PC-9 (cell line): ENCODE measurements around the gene NR6A1. TPM values are rescaled to one million over a fixed set of nuclear protein-coding genes. Genes with fewer than 3 reads are reported as not detected.

ENCODE experiments used
- BruUV-seq: library from RNA; stranded (reverse); fragments of 400-500 nt; replicated peaks from 2 replicates; lab custom pipeline; 2021; lab: Mats Ljungman, UMichigan
- CTCF ChIA-PET: fragments of 300-600 bp; sonication (Branson Sonifier 250); formaldehyde crosslinking; loops from one replicate; lab custom pipeline; 2022; ENCODE audit warnings: antibody characterized with exemption; lab: Charles Lee
- POLR2A ChIA-PET: fragments of 300-600 bp; sonication (Branson Sonifier 250); formaldehyde crosslinking; loops from one replicate; lab custom pipeline; 2022; ENCODE audit warnings: antibody characterized with exemption; ENCODE audit not compliant: unreplicated experiment; lab: Charles Lee
- DNase-seq, 2 experiments: peaks; one replicate each; pipeline versions ENCODE4 v3.0.0 to v3.0.0-alpha.2; 2015 to 2022; ENCODE audit warnings: mixed read lengths in 1 of 2
- H2AFZ ChIP-seq: fragments of 200-600 bp; sonication (generic); 2 replicates; pipeline ENCODE4 v1.8.1; 2017; ENCODE audit warnings: antibody characterized with exemption
- H3F3A ChIP-seq: fragments of 200-600 bp; sonication (generic); 2 replicates; pipeline ENCODE4 v1.8.1; 2017; ENCODE audit warnings: antibody characterized with exemption, mild to moderate bottlenecking, low read depth; ENCODE audit not compliant: insufficient read depth
- H3K27ac ChIP-seq: fragments of 200-600 bp; sonication (generic); 2 replicates; pipeline ENCODE4 v1.6.1; 2016; ENCODE audit warnings: mixed run types
- H3K27me3 ChIP-seq: fragments of 200-600 bp; sonication (generic); 2 replicates; pipeline ENCODE4 v1.6.1; 2016; ENCODE audit warnings: low read depth, mixed run types; ENCODE audit not compliant: insufficient read depth
- H3K36me3 ChIP-seq: fragments of 200-600 bp; sonication (generic); 2 replicates; pipeline ENCODE4 v1.6.1; 2016; ENCODE audit warnings: low read depth, mixed run types
- H3K4me1 ChIP-seq: fragments of 200-600 bp; sonication (generic); replicated peaks from 2 replicates; pipeline ENCODE4 v1.6.1; 2016; ENCODE audit warnings: mixed run types; ENCODE audit not compliant: insufficient read depth
- H3K4me2 ChIP-seq: fragments of 200-600 bp; sonication (generic); 2 replicates; pipeline ENCODE4 v1.6.1; 2017; ENCODE audit warnings: mixed run types
- H3K4me3 ChIP-seq: fragments of 200-600 bp; sonication (generic); 2 replicates; pipeline ENCODE4 v1.6.1; 2016; ENCODE audit warnings: mixed run types
- H3K79me2 ChIP-seq: fragments of 200-600 bp; sonication (generic); 2 replicates; pipeline ENCODE4 v1.6.1; 2017; ENCODE audit warnings: low read depth, mixed run types
- H3K9me2 ChIP-seq: fragments of 200-600 bp; sonication (generic); 2 replicates; pipeline ENCODE4 v1.8.1; 2017; ENCODE audit warnings: mild to moderate bottlenecking; ENCODE audit not compliant: insufficient read depth
- H3K9me3 ChIP-seq: fragments of 200-600 bp; sonication (generic); 2 replicates; pipeline ENCODE4 v1.8.1; 2016; ENCODE audit warnings: low read depth; ENCODE audit not compliant: insufficient read depth
- H4K20me1 ChIP-seq: fragments of 200-600 bp; sonication (generic); 2 replicates; pipeline ENCODE4 v1.8.1; 2017; ENCODE audit not compliant: insufficient read depth
- CTCF ChIP-seq: fragments of 200-600 bp; sonication (generic); conservative IDR thresholded peaks from 2 replicates; pipeline ENCODE4 v1.6.1; 2017; ENCODE audit warnings: mixed run types, antibody characterized with exemption, mild to moderate bottlenecking, moderate library complexity
- EZH2 ChIP-seq: fragments of 200-600 bp; sonication (generic); IDR thresholded peaks from 2 replicates; pipeline ENCODE4 v1.8.0; 2017; ENCODE audit warnings: antibody characterized with exemption, low read depth
- intact Hi-C: fragments of 100-400 bp; cut with micrococcal nuclease; formaldehyde crosslinking; loops from one replicate; pipeline ENCODE4 v1.10.0; 2022; ENCODE audit not compliant: unreplicated experiment
- total RNA-seq: library from RNA; stranded (reverse); gene quantifications from 2 replicates; pipeline ENCODE4 v1.2.3, GENCODE V29; 2021

NR6A1 gene
- total RNA-seq, 1 experiment from 2014 or later = 13.0 TPM

DNA sequence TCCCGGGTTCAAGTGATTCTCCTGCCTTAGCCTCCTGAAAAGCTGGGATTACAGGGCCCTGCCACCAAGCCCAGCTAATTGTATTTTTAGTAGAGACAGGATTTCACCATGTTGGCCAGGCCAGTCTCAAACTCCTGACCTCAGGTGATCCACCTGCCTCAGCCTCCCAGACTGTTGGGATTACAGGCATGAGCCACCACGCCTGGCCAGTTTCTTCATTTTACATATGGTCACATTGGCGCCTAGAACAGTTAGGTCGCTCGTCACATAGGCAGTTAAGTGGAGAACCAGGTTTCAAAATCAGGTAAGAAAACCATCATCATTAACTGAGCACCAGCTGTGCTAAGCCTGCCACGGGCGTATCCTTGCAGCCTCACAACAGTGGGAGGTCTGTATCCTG lies 41.9 kb upstream of the NR6A1 start:
- Histone ChIP-seq H3K79me2 (no peaks in the 10 kb centered on the region), H4K20me1 (no peaks in the 10 kb centered on the region), H3K27ac (peak overlapping the region; percentile 94), H3F3A (peaks cover 36% of the 10 kb centered on the region), H3K9me3 (no peaks in the 10 kb centered on the region), H3K4me2 (peak overlapping the region; percentile 97), H3K36me3 (no peaks in the 10 kb centered on the region), H3K9me2 (no peaks in the 10 kb centered on the region), H3K4me3 (no peak overlapping the region), H2AFZ (no peak overlapping the region), H3K27me3 (no peaks in the 10 kb centered on the region), H3K4me1 (peaks cover 49% of the 10 kb centered on the region)
- intact Hi-C loops = no loop called here
- no peak for DNase-seq
- POLR2A ChIA-PET = interaction anchor here (0.6 kb wide), 1 partner anchor 21 kb away, joined by 3 read pairs; no protein-coding TSS in a partner anchor
- BruUV-seq = no TSS peak
- TF ChIP-seq EZH2 (no peak), CTCF (no peak)
- CTCF ChIA-PET = interaction anchor here (0.6 to 1.6 kb wide), 4 partner anchors 27 to 555 kb away, joined by 4 to 11 read pairs (median 5); no protein-coding TSS in a partner anchor

DNA sequence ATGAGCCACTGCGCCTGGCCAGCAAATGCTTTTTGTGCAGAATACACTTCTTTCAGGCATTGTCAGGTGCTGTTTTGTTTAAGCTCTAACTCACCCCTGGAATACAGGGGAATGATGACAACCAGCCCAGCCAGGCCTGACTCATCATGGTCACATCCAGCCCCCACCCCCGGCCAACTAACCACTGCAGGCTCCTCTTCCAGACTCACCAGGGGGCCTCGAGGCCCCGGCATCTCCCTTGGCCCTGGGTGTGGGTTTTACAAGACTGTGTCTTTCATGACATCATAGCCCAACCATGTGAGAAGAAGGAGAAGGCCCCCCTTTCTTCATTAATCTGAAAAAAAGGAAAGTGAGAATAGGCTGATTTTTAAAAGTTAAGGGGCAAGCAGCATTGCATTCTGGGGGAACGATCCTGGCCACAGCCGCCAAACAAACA lies 41.3 kb upstream of the NR6A1 start:
- no peak overlapping the region for H3K4me3 ChIP-seq
- no peak overlapping the region for H2AFZ ChIP-seq
- H3K27me3 ChIP-seq = no peaks in the 10 kb centered on the region
- H3K4me1 ChIP-seq = peaks cover 45% of the 10 kb centered on the region
- peaks cover 33% of the 10 kb centered on the region for H3F3A ChIP-seq
- BruUV-seq = no TSS peak
- ChIA-PET CTCF (interaction anchor here (0.6 to 1.6 kb wide), 6 partner anchors 22 to 556 kb away, joined by 3 to 5 read pairs (median 4); no protein-coding TSS in a partner anchor), POLR2A (interaction anchor here (0.6 to 0.7 kb wide), 3 partner anchors 12 to 118 kb away, joined by 4 to 17 read pairs (median 6); no protein-coding TSS in a partner anchor)
- no peak for TF ChIP-seq CTCF
- TF ChIP-seq EZH2 = no peak
- H3K79me2 ChIP-seq = no peaks in the 10 kb centered on the region
- H3K9me2 ChIP-seq = no peaks in the 10 kb centered on the region
- no peaks in the 10 kb centered on the region for H3K36me3 ChIP-seq
- no peaks in the 10 kb centered on the region for H4K20me1 ChIP-seq
- H3K9me3 ChIP-seq = no peaks in the 10 kb centered on the region
- H3K27ac ChIP-seq = peak overlapping the region; percentile 94
- intact Hi-C loops = loop anchor here (1.0 kb wide), 2 partner anchors 22 to 33 kb away; no protein-coding TSS in a partner anchor
- H3K4me2 ChIP-seq = peak overlapping the region; percentile 97
- DNase-seq = peak; percentile 93 to 96

DNA sequence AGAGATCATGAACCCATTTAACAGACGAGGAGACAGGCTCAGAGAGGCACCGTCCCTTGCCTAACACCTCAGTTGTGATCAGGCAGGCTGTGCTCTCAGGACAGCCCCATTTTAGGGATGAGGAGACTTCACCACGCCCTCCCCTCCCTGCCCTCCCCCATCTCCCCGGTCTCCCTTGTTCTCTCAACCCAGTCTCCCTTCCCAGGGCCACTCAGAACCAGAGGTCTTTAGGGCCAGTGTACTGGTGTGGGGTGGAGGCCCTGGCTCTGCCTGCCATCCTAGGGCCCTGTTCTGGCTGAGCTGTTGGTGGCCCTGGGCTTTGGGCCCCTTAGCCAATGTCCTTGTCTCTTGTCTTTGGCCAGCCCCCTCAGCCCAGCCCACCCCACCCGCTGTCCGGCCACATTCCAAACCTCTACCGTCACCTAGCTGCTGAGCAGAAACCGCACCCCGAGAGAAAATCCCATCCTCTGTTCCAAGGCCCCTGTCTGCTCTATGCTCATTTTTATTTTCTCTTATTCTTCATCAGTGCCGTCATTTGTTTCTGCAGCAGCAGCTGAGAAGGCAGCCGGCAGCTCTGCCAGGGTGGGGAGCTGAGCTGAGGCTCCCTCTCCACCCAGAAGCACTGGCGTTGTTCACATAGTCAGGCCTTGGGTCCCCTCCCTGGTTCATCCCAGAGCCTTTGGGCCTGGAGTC lies 39.7 kb upstream of the NR6A1 start:
- TF ChIP-seq EZH2 (no peak), CTCF (no peak)
- H3K27me3 ChIP-seq = no peaks in the 10 kb centered on the region
- no peaks in the 10 kb centered on the region for H3K9me2 ChIP-seq
- H3K27ac ChIP-seq = peak overlapping the region; percentile 94
- DNase-seq = peak; percentile 84 to 87
- intact Hi-C loops = loop anchor here (1.0 kb wide), 1 partner anchor 7 kb away; no protein-coding TSS in a partner anchor
- H4K20me1 ChIP-seq = no peaks in the 10 kb centered on the region
- no peaks in the 10 kb centered on the region for H3K9me3 ChIP-seq
- ChIA-PET CTCF (interaction anchor here (1.1 to 1.6 kb wide), 2 partner anchors 30 to 42 kb away, joined by 3 to 9 read pairs; no protein-coding TSS in a partner anchor), POLR2A (interaction anchor here (0.6 to 0.9 kb wide), 4 partner anchors 44 to 807 kb away, joined by 7 to 37 read pairs (median 15); partner anchors contain the start of gene HSPA5)
- peaks cover 29% of the 10 kb centered on the region for H3F3A ChIP-seq
- peaks cover 45% of the 10 kb centered on the region for H3K4me1 ChIP-seq
- BruUV-seq = no TSS peak
- peak overlapping the region; percentile 97 for H3K4me2 ChIP-seq
- H3K36me3 ChIP-seq = no peaks in the 10 kb centered on the region
- no peaks in the 10 kb centered on the region for H3K79me2 ChIP-seq
- peak overlapping the region; percentile 76 for H2AFZ ChIP-seq
- H3K4me3 ChIP-seq = peak overlapping the region; percentile 38; the same call in 1 of the 2 replicates
